HS-27A (cell line): ENCODE measurements around the gene BLMH.
"Not testable (repeated sequence)": the region's sequence is repeated elsewhere in the genome, so short reads cannot be mapped to it uniquely, and the experiment has no call there.

Experiments
- DNase-seq: peaks from one replicate; pipeline ENCODE4 v3.0.0-alpha.2; 2012; ENCODE audit warnings: low read depth, missing footprints

Gene BLMH

GRCh38 chr17:30228011-30228410 is 63.7 kb downstream of the BLMH start:
- no peak for DNase-seq

- DNase-seq, result no peak
Observed at GRCh38 chr17:30226878-30227277, 64.9 kb downstream of the BLMH start.

GRCh38 chr17:30225919-30226553 is 65.7 kb downstream of the BLMH start:
- no peak for DNase-seq

GRCh38 chr17:30225112-30225511 is 66.6 kb downstream of the BLMH start:
- no peak for DNase-seq

- DNase-seq, result no peak
Observed at GRCh38 chr17:30224419-30224960, 67.3 kb downstream of the BLMH start.

GRCh38 chr17:30222721-30223175 is 69.0 kb downstream of the BLMH start:
- DNase-seq, result no peak

GRCh38 chr17:30222251-30222650 is 69.5 kb downstream of the BLMH start:
- no peak for DNase-seq

GRCh38 chr17:30221346-30221745 is 70.4 kb downstream of the BLMH start:
- DNase-seq, result no peak

GRCh38 chr17:30220414-30220813 is 71.3 kb downstream of the BLMH start:
- no peak for DNase-seq

GRCh38 chr17:30219833-30220232 is 71.9 kb downstream of the BLMH start:
- DNase-seq, result no peak

GRCh38 chr17:30219315-30219714 is 72.4 kb downstream of the BLMH start:
- no peak for DNase-seq

GRCh38 chr17:30218799-30219198 is 72.9 kb downstream of the BLMH start:
- DNase-seq, result no peak

- DNase-seq, result no peak
Observed at GRCh38 chr17:30217746-30218245, 73.9 kb downstream of the BLMH start.

GRCh38 chr17:30217054-30217453 is 74.7 kb downstream of the BLMH start:
- DNase-seq, result no peak

- no peak for DNase-seq
Observed at GRCh38 chr17:30212750-30213149, 79.0 kb downstream of the BLMH start.

GRCh38 chr17:30211371-30211770 is 80.4 kb downstream of the BLMH start:
- DNase-seq, result no peak

- no peak for DNase-seq
Observed at GRCh38 chr17:30210901-30211300, 80.8 kb downstream of the BLMH start.

- no peak for DNase-seq
Observed at GRCh38 chr17:30210366-30210765, 81.4 kb downstream of the BLMH start.

GRCh38 chr17:30209930-30210329 is 81.8 kb downstream of the BLMH start:
- DNase-seq, result no peak

- DNase-seq, result no peak
Observed at GRCh38 chr17:30208214-30208613, 83.5 kb downstream of the BLMH start.

- no peak for DNase-seq
Observed at GRCh38 chr17:30207655-30208054, 84.1 kb downstream of the BLMH start.

- DNase-seq, result no peak
Observed at GRCh38 chr17:30203471-30203981, 88.2 kb downstream of the BLMH start.

- not testable (repeated sequence) for DNase-seq
Observed at GRCh38 chr17:30200656-30201055, 91.1 kb downstream of the BLMH start.

- no peak for DNase-seq
Observed at GRCh38 chr17:30200106-30200505, 91.6 kb downstream of the BLMH start.
